AG10803 (cell line): ENCODE measurements around the gene MBP.
"Not testable (repeated sequence)": the region's sequence is repeated elsewhere in the genome, so short reads cannot be mapped to it uniquely, and the experiment has no call there.

Source experiments
- DNase-seq: peaks from one replicate; pipeline ENCODE4 v3.0.0; 2010; ENCODE audit warnings: low read depth
- H3K4me3 ChIP-seq: 2 replicates; pipeline ENCODE4 v1.5.1; 2011; ENCODE audit warnings: mild to moderate bottlenecking, low read length, control low read depth
- TF ChIP-seq, protein P1 (sequence below): conservative IDR thresholded peaks from 2 replicates; pipeline ENCODE4 v1.5.1; 2011; ENCODE audit warnings: mild to moderate bottlenecking, low read length, control low read depth, inconsistent platforms

Gene MBP

DNA sequence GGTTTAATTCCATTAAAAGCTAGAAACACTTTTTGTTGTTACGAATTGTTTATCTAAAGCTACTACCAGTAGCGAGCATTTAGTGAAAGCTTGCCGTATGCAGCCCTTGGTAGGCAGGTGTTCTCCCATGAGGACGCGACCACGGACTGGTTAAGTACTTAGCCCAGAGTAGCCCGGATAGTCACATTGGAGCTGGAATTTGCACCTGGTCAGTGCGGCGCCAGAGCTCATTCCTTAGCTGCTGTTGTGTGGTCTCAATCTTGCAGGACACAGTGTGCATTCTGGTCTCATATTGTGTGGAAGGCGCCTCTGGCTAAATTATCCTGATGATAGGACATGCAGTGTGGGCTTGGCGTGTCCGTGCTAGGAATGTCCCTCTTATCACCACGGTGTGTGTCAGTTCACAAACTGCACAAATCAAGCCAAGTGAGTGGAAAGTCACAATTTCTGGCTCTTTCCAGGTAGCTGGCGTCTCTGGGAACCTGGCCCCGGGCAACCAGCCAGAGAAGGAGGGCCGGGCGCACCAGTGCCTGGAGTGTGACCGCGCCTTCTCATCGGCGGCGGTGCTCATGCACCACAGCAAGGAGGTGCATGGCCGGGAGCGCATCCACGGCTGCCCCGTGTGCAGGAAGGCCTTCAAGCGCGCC lies 176.9 kb downstream of the MBP start:
- TF ChIP-seq, protein P1, sequence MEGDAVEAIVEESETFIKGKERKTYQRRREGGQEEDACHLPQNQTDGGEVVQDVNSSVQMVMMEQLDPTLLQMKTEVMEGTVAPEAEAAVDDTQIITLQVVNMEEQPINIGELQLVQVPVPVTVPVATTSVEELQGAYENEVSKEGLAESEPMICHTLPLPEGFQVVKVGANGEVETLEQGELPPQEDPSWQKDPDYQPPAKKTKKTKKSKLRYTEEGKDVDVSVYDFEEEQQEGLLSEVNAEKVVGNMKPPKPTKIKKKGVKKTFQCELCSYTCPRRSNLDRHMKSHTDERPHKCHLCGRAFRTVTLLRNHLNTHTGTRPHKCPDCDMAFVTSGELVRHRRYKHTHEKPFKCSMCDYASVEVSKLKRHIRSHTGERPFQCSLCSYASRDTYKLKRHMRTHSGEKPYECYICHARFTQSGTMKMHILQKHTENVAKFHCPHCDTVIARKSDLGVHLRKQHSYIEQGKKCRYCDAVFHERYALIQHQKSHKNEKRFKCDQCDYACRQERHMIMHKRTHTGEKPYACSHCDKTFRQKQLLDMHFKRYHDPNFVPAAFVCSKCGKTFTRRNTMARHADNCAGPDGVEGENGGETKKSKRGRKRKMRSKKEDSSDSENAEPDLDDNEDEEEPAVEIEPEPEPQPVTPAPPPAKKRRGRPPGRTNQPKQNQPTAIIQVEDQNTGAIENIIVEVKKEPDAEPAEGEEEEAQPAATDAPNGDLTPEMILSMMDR, result no peak
- no peak for DNase-seq
- no peak overlapping the region for H3K4me3 ChIP-seq

DNA sequence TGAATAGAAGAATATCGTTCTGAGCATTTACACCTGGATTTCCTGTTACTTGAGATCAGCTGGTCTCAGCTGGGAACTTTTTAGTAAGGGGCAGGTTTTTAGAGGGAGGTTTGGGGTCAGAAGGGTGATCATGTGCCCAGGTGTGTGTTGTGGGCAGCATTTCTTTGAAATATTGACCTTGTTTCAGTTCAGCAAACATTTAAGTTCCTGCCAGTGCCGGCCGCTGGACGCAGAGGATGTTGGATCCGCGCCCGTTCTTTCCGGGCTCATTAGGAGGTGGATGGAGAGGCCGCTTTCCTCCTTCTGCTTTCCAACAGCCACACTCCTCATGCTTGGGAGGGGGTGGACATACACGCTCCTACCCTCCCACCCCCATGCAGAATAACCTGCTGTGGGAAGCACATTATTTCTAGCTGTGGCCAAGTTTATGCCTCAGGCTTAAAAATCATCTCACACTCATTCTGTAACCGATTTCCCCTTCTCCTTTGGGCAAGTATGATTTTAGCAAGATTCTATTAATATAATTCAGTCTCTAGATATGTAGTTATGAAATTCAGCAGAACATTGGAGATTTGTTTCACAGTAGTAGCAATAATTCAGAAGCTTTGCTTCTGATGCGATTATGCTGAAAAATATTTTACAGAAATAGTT lies 178.9 kb downstream of the MBP start:
- H3K4me3 ChIP-seq, result no peak overlapping the region

DNA sequence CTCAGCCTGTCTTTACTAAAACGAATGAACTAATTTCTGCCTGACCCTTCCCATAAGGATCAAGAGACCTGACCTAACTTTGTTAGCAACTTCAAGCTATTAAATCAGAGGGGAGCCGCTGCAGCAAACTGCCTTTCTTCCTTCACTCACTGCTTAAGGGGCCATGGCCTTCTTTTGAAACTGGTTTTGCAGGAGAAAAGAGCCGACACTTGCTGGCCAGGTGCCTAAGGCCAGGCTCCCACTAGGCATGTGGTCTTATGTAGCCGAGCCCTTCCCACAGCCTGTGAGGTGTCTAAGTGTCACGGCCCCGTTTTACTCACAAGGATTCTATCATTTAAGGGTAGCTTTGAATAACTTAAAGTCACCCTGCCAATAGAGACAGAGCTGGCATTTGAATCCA lies 179.4 kb downstream of the MBP start:
- DNase-seq, result no peak
- H3K4me3 ChIP-seq, result no peak overlapping the region
- TF ChIP-seq, protein P1, result no peak

More for the DNA sequence above, 178.9 kb downstream of the MBP start:
- TF ChIP-seq, protein P1, result no peak
- DNase-seq, result no peak

DNA sequence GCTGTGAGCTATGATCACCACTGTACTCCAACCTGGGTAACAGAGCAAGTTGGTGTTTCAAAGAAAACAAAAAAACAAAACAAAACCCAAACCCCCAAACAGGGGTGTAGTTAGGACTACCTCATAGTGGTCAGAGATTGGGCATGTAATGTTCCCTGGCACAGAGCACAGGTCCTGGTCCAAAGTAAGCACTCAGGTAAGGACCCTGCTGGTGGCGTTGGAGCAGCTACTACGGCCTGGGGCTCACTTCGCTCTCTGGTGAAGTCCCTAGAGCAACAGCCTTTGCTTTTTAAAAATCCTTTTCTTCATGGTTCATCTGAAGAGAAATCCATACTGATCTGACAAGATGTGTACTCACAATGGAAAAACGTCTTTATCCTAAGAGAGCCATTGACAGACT lies 179.8 kb downstream of the MBP start:
- no peak overlapping the region for H3K4me3 ChIP-seq
- DNase-seq, result no peak
- TF ChIP-seq, protein P1, result no peak

DNA sequence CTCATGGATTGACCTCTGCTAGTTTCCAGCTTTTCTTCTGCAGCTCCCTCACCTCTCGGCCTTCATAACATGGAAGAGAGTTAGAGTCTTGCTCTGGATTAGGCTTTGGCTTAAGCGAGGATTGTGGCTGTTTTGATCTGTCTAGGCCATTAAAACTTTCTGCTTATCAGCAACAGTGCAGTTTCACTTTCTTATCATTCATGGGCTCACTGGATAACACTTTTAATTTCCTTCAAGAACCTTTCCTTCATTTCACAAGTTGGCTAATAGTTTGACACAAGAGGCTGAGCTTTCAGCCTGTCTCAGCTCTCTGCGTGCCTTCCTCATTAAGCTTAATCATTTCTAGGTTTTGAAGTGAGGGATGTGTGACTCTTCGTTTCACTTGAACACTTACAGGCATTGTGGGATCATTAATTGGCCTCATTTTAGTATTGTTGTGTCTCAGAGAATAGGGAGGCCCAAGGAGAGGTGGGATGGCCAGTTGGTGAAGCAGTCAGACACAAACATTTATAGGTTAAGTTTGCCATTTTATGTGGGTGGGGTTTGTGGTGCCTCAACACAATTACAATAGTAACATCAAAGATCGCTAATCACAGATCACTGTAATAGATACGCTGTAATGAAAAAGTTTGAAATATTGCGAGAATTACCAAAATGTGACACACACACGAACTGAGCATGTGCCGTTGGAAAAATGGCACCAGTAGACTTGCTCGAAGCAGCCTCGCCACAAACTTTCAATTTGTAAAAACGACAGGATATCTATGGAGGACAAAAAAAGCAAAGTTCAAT lies 180.9 kb downstream of the MBP start:
- H3K4me3 ChIP-seq, result no peak overlapping the region
- TF ChIP-seq, protein P1, result no peak
- no peak for DNase-seq

DNA sequence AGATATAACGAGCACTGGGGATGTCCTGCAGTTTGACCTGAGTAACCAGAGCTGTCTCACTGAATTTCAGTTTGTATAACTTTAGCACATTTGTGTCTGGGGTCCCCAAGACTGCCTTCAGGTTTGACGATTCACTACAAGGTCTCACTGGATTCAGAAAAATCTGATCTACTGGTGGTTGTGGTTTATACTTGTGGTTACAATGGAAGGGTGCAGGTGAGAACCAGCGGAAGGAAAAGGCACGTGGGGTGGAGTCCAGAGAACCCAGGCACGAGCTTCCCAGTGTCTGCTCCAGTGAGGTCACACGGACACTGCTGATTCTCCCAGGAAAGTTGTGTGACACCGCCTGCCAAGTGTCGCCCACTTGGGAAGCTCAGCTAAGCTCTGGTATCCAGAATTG lies 184.2 kb downstream of the MBP start:
- no peak for DNase-seq
- H3K4me3 ChIP-seq, result no peak overlapping the region
- TF ChIP-seq, protein P1, result no peak

DNA sequence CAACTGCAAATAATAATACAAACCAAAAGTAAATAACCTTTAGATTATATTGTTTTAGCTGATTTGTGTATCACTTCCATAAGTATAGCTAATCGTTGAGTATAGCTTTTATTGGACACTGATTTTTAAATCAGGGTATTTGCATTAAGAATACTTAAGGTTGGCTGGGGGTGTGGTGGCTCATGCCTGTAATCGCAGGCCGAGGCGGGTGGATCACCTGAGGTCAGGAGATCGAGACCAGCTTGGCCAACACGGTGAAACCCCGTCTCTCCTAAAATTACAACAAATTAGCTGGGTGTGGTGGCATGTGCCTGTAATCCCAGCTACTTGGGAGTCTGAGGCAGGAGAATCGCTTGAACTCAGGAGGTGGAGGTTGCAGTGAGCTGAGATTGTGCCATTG lies 188.2 kb downstream of the MBP start:
- not testable (repeated sequence) for DNase-seq, H3K4me3 ChIP-seq
